ENCODE data around the gene SAT1. TPM values are rescaled to one million over a fixed set of nuclear protein-coding genes. Genes with fewer than 3 reads are reported as not detected.

Gene SAT1
- total RNA-seq, 1 donor from 2014 or later, result 99.7 TPM

DNA sequence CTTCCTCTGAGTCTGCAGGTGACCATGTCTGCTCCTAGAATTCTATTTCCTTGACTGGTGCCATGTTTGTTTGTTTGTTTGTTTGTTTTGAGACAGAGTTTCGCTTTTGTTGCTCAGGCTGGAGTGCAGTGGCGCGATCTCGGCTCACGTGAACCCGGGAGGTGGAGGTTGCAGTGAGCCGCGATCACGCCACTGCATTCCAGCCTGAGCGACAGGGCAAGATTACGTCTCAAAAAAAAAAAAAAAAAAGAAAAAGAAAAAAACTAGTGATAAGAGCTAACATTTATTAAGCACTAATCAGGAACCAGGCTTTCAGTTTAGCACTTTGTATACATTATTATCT lies 7.2 kb downstream of the SAT1 start:
- Histone ChIP-seq H3K4me1 (peaks cover 3% of the 10 kb centered on the region), H3K27me3 (ENCODE audit: low read depth) (no peaks in the 10 kb centered on the region), H3K9me3 (replicated peaks) (no peaks in the 10 kb centered on the region), H3K36me3 (peaks cover 9% of the 10 kb centered on the region), H3K27ac (replicated peaks) (no peak overlapping the region), H3K4me3 (no peak overlapping the region)
- intact Hi-C loops (cut with micrococcal nuclease), result no loop called here
- TF ChIP-seq, protein P1, sequence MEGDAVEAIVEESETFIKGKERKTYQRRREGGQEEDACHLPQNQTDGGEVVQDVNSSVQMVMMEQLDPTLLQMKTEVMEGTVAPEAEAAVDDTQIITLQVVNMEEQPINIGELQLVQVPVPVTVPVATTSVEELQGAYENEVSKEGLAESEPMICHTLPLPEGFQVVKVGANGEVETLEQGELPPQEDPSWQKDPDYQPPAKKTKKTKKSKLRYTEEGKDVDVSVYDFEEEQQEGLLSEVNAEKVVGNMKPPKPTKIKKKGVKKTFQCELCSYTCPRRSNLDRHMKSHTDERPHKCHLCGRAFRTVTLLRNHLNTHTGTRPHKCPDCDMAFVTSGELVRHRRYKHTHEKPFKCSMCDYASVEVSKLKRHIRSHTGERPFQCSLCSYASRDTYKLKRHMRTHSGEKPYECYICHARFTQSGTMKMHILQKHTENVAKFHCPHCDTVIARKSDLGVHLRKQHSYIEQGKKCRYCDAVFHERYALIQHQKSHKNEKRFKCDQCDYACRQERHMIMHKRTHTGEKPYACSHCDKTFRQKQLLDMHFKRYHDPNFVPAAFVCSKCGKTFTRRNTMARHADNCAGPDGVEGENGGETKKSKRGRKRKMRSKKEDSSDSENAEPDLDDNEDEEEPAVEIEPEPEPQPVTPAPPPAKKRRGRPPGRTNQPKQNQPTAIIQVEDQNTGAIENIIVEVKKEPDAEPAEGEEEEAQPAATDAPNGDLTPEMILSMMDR (IDR thresholded peaks at IDR 0.05; ENCODE audit: borderline replicate concordance), result no peak
- no peak for DNase-seq

DNA sequence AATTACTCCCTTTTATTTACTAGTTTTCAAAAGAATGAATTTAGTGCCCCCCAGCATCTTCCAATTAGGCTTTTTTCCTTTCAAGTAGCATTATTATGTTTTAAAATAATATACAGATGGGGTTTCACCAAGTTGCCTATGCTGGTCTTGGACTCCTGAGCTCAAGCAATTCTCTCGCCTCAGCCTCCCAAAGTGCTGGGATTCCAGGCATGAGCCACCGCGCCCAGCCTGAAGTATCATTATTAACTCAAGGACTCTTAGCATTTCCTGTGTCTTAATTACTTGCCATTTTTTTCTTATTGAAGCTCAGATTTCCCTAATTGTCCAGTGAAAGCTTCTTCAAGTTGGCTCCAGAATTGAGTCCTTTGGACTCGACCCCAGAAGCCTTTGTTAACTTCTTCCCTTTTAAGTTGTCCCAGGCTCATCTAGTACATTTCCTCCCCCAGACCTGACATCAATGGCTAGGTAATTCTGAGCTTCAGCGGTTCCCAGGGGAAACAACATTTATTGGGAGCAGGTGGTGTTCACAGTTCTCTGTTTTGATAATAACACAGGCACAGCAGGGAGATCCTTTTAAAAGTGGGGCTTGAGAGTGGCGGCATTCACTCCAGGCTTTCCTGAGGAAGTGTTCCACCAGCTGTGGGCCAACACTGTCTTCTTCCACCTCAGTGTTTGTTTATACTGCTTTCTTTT lies 10.0 kb downstream of the SAT1 start:
- intact Hi-C loops (cut with micrococcal nuclease), result no loop called here
- H3K27me3 ChIP-seq (ENCODE audit: low read depth), result no peaks in the 10 kb centered on the region
- no peak overlapping the region for H3K4me3 ChIP-seq
- no peak overlapping the region for H3K27ac ChIP-seq (replicated peaks)
- H3K36me3 ChIP-seq, result no peaks in the 10 kb centered on the region
- no peak for DNase-seq
- H3K4me1 ChIP-seq, result peaks cover 5% of the 10 kb centered on the region
- TF ChIP-seq, protein P1 (IDR thresholded peaks at IDR 0.05; ENCODE audit: borderline replicate concordance), result no peak
- no peaks in the 10 kb centered on the region for H3K9me3 ChIP-seq (replicated peaks)

DNA sequence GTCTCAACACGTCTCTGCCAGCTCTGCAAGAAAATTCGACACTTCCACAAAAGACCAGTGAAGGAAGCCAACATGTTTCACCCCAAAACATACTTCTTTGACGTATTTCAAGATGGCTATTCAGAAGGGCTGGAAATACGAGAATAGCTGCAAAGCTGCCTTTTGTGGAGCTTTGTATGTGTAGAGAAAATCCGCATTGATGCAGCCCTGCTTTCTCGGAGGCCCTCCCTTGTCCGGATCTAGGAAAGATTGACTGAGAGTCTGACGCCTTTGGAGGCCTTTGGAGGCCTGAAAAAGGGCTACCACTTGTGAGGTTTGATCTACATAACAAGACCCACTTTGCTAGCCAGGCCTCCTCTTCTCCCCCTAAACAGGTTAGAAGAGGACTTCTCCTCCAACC lies 12.2 kb downstream of the SAT1 start:
- Histone ChIP-seq H3K4me1 (peaks cover 5% of the 10 kb centered on the region), H3K36me3 (no peaks in the 10 kb centered on the region), H3K27me3 (ENCODE audit: low read depth) (no peaks in the 10 kb centered on the region), H3K9me3 (replicated peaks) (no peaks in the 10 kb centered on the region), H3K4me3 (no peak overlapping the region), H3K27ac (replicated peaks) (no peak overlapping the region)
- intact Hi-C loops (cut with micrococcal nuclease), result no loop called here
- DNase-seq, result no peak
- TF ChIP-seq, protein P1 (IDR thresholded peaks at IDR 0.05; ENCODE audit: borderline replicate concordance), result no peak

DNA sequence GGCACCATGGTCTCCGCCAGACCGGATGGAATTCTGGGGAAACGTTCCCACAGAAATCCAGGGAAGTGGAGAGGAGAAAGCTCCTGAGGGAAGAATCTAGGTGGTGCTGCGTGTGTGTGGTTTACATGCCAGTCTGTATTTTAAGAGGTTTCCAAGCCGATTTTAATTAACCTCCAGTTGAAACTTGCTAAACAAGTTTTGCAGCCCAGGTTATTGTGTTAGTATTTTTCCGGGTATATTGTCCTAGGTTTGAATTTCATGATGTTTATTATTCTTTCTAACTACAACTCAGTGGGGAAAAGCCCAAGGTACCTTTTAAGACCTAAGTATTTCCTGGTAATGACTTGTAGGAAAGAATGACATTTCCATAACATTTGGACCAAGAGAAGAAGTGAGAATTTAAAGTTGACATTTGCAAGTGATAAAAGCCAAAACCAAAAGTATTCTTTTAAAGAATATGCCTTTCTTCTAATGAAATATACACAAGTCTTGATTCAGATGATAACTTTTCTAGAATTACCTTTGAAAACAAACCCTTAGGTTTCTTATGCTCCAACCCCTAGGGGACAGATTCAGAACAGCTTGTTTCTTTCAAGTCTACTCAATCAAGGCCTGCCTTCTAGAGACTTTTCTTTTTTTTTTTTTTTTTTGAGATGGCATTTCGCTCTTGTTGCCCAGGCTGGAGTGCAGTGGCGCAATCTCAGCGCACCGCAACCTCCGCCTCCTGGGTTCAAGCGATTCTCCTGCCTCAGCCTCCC lies 14.6 kb downstream of the SAT1 start:
- DNase-seq, result no peak
- no peaks in the 10 kb centered on the region for H3K9me3 ChIP-seq (replicated peaks)
- peaks cover 10% of the 10 kb centered on the region for H3K4me1 ChIP-seq
- no peaks in the 10 kb centered on the region for H3K36me3 ChIP-seq
- peak overlapping the region; percentile 76 for H3K27ac ChIP-seq (replicated peaks)
- intact Hi-C loops (cut with micrococcal nuclease), result no loop called here
- no peak overlapping the region for H3K4me3 ChIP-seq
- TF ChIP-seq, protein P1 (IDR thresholded peaks at IDR 0.05; ENCODE audit: borderline replicate concordance), result no peak
- no peaks in the 10 kb centered on the region for H3K27me3 ChIP-seq (ENCODE audit: low read depth)

DNA sequence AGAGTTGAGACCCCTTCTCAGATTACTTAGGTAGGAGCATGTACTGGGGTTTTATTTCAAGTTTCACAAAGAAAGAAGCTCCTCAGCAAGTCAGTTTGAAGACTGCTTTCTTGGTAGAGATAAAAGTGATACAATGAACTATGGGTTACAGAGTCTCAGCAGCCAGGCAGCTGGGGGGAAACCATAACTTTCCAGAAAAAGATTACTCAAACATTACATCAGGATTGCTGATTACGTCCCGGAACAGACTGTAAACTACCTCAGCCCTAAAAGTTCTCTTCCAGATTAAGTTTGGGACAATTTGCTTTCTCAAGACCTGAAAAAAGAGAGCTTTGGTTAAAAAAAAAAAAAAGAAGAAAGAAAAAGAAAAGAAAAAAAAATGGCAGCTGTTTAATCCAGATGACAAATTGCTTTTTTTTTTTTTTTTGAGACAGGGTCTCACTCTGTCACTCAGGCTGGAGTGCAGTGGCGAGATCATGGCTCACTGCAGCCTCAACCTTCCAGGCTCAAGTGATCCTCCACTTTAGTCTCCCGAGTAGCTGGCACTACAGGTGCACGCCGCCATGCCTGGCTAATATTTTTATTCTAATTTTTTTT lies 16.6 kb downstream of the SAT1 start:
- Histone ChIP-seq H3K27ac (replicated peaks) (peak overlapping the region; percentile 5), H3K4me1 (peaks cover 13% of the 10 kb centered on the region), H3K4me3 (no peak overlapping the region), H3K9me3 (replicated peaks) (no peaks in the 10 kb centered on the region), H3K27me3 (ENCODE audit: low read depth) (no peaks in the 10 kb centered on the region), H3K36me3 (no peaks in the 10 kb centered on the region)
- TF ChIP-seq, protein P1 (IDR thresholded peaks at IDR 0.05; ENCODE audit: borderline replicate concordance), result no peak
- intact Hi-C loops (cut with micrococcal nuclease), result no loop called here
- DNase-seq, result no peak

Measured in left ventricle myocardium inferior (tissue), 1 donor.